SH-SY5Y (cell line): Measurements from ENCODE around the gene DCDC2.

Experiments used
- GATA2 ChIP-seq: IDR thresholded peaks from 2 replicates; pipeline ENCODE4 v1.6.1; 2011; ENCODE audit warnings: mild to moderate bottlenecking, low read depth, low read length
- GATA3 ChIP-seq: IDR thresholded peaks from 2 replicates; pipeline ENCODE4 v1.6.1; 2011; ENCODE audit warnings: low read depth, mild to moderate bottlenecking, low read length, moderate library complexity

GRCh38 chr6:24381476-24382219 lies 23.8 kb upstream of the DCDC2 start:
- TF ChIP-seq GATA3 (no peak), GATA2 (no peak)
